ENCODE results near the gene PGBD5. TPM values are rescaled to one million over a fixed set of nuclear protein-coding genes. Genes with fewer than 3 reads are reported as not detected.
"Not testable (repeated sequence)": the region's sequence is repeated elsewhere in the genome, so short reads cannot be mapped to it uniquely, and the experiment has no call there.

Gene PGBD5
- total RNA-seq, 1 donor from 2014 or later = 16.2 TPM

DNA sequence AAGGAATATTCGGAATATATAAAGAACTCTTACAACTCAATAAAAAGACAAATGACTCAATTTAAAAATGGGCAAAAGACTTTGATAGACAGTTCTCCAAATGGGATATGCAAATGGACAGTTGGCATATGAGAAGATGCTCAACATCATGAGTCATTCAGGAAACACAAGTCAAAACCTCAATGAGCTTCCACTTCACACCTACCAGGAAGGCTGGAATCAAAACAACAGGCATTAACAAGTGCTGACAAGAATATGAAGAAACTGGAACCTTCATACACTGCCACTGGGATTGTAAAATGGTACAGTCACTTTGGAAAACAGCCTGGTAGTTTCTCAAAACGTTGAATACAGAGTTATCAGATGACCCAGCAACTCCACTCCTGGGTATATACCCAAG is 17.2 kb downstream of the PGBD5 start:
- no peaks in the 10 kb centered on the region for H3K36me3 Mint-ChIP-seq (ENCODE audit: insufficient read depth)
- H3K27me3 Mint-ChIP-seq = no peaks in the 10 kb centered on the region
- no peak for DNase-seq (ENCODE audit: low spot score, unreplicated experiment)
- TF ChIP-seq, protein P1, sequence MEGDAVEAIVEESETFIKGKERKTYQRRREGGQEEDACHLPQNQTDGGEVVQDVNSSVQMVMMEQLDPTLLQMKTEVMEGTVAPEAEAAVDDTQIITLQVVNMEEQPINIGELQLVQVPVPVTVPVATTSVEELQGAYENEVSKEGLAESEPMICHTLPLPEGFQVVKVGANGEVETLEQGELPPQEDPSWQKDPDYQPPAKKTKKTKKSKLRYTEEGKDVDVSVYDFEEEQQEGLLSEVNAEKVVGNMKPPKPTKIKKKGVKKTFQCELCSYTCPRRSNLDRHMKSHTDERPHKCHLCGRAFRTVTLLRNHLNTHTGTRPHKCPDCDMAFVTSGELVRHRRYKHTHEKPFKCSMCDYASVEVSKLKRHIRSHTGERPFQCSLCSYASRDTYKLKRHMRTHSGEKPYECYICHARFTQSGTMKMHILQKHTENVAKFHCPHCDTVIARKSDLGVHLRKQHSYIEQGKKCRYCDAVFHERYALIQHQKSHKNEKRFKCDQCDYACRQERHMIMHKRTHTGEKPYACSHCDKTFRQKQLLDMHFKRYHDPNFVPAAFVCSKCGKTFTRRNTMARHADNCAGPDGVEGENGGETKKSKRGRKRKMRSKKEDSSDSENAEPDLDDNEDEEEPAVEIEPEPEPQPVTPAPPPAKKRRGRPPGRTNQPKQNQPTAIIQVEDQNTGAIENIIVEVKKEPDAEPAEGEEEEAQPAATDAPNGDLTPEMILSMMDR (IDR thresholded peaks at IDR 0.05; ENCODE audit: unreplicated experiment) = no peak
- no peak overlapping the region for H3K4me3 Mint-ChIP-seq (ENCODE audit: low read depth)
- H3K4me1 Mint-ChIP-seq (ENCODE audit: low read depth) = peaks cover 5% of the 10 kb centered on the region
- no peak overlapping the region for H3K27ac Mint-ChIP-seq
- H3K9me3 Mint-ChIP-seq (ENCODE audit: low read depth) = no peaks in the 10 kb centered on the region

DNA sequence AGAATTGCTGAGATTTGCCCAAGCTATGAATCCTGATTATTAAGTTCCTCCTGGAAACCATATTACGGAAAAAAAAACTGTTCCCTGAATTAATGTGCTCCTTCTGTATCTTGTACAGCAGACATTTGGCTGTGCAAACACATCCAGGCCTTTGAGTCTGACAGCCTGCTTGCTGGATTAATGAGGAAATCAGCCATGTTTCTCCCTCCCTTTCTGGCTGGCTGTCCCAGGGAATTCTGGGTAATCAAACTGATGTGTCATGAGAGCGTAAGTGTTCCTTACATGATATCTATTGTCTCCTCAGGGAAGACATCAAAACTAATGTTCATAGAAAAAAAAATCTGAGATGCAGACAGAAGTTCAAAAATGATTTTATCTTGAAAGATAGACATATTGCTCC is 18.8 kb downstream of the PGBD5 start:
- H3K9me3 Mint-ChIP-seq (ENCODE audit: low read depth) = no peaks in the 10 kb centered on the region
- TF ChIP-seq, protein P1 (IDR thresholded peaks at IDR 0.05; ENCODE audit: unreplicated experiment) = no peak
- no peaks in the 10 kb centered on the region for H3K27me3 Mint-ChIP-seq
- no peak overlapping the region for H3K27ac Mint-ChIP-seq
- H3K36me3 Mint-ChIP-seq (ENCODE audit: insufficient read depth) = no peaks in the 10 kb centered on the region
- H3K4me3 Mint-ChIP-seq (ENCODE audit: low read depth) = no peak overlapping the region
- H3K4me1 Mint-ChIP-seq (ENCODE audit: low read depth) = peaks cover 5% of the 10 kb centered on the region
- DNase-seq (ENCODE audit: low spot score, unreplicated experiment) = no peak

DNA sequence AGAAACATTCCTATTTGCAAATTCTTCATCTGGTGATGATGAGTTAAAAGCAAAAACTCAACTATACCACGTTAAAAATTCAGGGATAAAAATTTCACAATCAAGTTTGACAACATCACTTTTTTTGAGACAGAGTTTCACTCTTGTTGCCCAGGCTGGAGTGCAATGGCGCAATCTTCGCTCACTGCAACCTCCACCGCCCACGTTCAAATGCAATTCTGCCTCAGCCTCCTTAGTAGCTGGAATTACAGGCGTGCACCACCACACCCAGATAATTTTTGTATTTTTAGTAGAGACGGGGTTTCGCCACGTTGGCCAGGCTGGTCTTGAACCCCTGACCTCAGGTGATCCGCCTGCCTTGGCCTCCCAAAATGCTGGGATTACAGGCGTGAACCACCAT is 19.4 kb downstream of the PGBD5 start:
- H3K4me1 Mint-ChIP-seq (ENCODE audit: low read depth); H3K27me3 Mint-ChIP-seq; H3K27ac Mint-ChIP-seq; H3K9me3 Mint-ChIP-seq (ENCODE audit: low read depth); DNase-seq (ENCODE audit: low spot score, unreplicated experiment); H3K36me3 Mint-ChIP-seq (ENCODE audit: insufficient read depth); H3K4me3 Mint-ChIP-seq (ENCODE audit: low read depth): not testable (repeated sequence)

GRCh38 chr1:230403442-230403841 is 22.7 kb downstream of the PGBD5 start:
- H3K36me3 Mint-ChIP-seq (ENCODE audit: insufficient read depth) = no peaks in the 10 kb centered on the region

DNA sequence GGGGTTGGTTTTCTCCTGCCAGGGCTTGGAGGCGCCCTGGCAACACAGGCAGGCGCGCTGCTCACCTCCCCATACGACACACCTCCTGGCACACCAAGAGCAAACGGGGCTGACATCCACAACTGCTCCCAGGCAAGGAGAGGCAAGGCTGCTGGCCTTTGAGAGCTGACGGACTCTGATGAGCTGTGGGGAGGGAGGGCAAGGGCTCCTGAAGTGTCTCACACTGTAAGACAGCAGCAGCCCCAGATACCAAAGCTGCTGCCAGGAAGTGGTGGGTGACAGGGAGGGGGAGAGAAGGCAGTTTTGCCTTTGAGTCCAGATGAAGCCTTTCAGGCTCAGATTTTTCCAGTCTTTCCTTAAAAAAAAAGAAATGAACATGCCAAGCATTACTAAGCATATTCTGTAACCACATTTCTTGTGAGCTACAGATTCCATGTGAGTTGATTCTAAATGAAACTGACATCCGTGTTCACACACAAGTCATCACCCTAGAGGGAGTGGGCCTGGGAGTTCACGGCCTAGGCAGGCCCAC is 24.3 kb downstream of the PGBD5 start:
- Mint-ChIP-seq H3K4me3 (ENCODE audit: low read depth) (no peak overlapping the region), H3K4me1 (ENCODE audit: low read depth) (no peaks in the 10 kb centered on the region), H3K27ac (no peak overlapping the region), H3K36me3 (ENCODE audit: insufficient read depth) (no peaks in the 10 kb centered on the region), H3K9me3 (ENCODE audit: low read depth) (no peaks in the 10 kb centered on the region), H3K27me3 (no peaks in the 10 kb centered on the region)
- TF ChIP-seq, protein P1 (IDR thresholded peaks at IDR 0.05; ENCODE audit: unreplicated experiment) = no peak
- no peak for DNase-seq (ENCODE audit: low spot score, unreplicated experiment)

More at GRCh38 chr1:230403442-230403841, 22.7 kb downstream of the PGBD5 start:
- Mint-ChIP-seq H3K4me3 (ENCODE audit: low read depth) (no peak overlapping the region), H3K9me3 (ENCODE audit: low read depth) (no peaks in the 10 kb centered on the region), H3K27ac (no peak overlapping the region), H3K27me3 (no peaks in the 10 kb centered on the region), H3K4me1 (ENCODE audit: low read depth) (peaks cover 5% of the 10 kb centered on the region)
- DNase-seq (ENCODE audit: low spot score, unreplicated experiment) = no peak
- TF ChIP-seq, protein P1 (IDR thresholded peaks at IDR 0.05; ENCODE audit: unreplicated experiment) = no peak

GRCh38 chr1:230401101-230401500 is 25.0 kb downstream of the PGBD5 start:
- TF ChIP-seq, protein P1 (IDR thresholded peaks at IDR 0.05; ENCODE audit: unreplicated experiment) = no peak
- Mint-ChIP-seq H3K4me1 (ENCODE audit: low read depth) (no peaks in the 10 kb centered on the region), H3K36me3 (ENCODE audit: insufficient read depth) (no peaks in the 10 kb centered on the region), H3K27ac (no peak overlapping the region), H3K27me3 (no peaks in the 10 kb centered on the region), H3K4me3 (ENCODE audit: low read depth) (no peak overlapping the region), H3K9me3 (ENCODE audit: low read depth) (no peaks in the 10 kb centered on the region)
- no peak for DNase-seq (ENCODE audit: low spot score, unreplicated experiment)
